Esophagus squamous epithelium (tissue), 5 donors: ENCODE measurements around the gene LRRC43. TPM values are rescaled to one million over a fixed set of nuclear protein-coding genes. Genes with fewer than 3 reads are reported as not detected.
"Not testable (repeated sequence)": the region's sequence is repeated elsewhere in the genome, so short reads cannot be mapped to it uniquely, and the experiment has no call there.

Experiments
- DNase-seq: peaks from one replicate; lab custom pipeline; 2025; lab: John Stamatoyannopoulos, UW
- H3K27ac ChIP-seq, 4 donors: fragments of 200-600 bp; sonication (generic); one replicate each; pipeline ENCODE4 v1.5.1; 2016 to 2019; ENCODE audit warnings: mild to moderate bottlenecking in 1 of 4
- H3K27me3 ChIP-seq, 4 donors: fragments of 200-600 bp; sonication (generic); 1 replicate in 3 of 4; 2 replicates in 1 of 4; pipeline versions ENCODE4 v1.5.1 to v1.6.0; 2017 to 2021; ENCODE audit warnings: antibody characterized with exemption in 1 of 4
- H3K36me3 ChIP-seq, 3 donors: fragments of 200-600 bp; sonication (generic); one replicate each; pipeline ENCODE4 v1.5.1; 2016 to 2019
- H3K4me1 ChIP-seq, 3 donors: fragments of 200-600 bp; sonication (generic); one replicate each; pipeline ENCODE4 v1.5.1; 2017 to 2019
- H3K4me3 ChIP-seq, 4 donors: fragments of 200-600 bp; sonication (generic); 1 replicate in 3 of 4; 2 replicates in 1 of 4; pipeline ENCODE4 v1.5.1; 2016 to 2019; ENCODE audit warnings: mild to moderate bottlenecking in 2 of 4, moderate library complexity in 1 of 4
- H3K9me3 ChIP-seq, 3 donors: fragments of 200-600 bp; sonication (generic); one replicate each; pipeline ENCODE4 v1.5.1; 2016 to 2019
- CTCF ChIP-seq, 6 experiments: fragments of 450-650 bp in 4 of 6; fragments of 200-600 bp in 2 of 6; sonication (generic) in 2 of 6; IDR thresholded peaks; one replicate each; pipeline ENCODE4 v1.5.1; 2016 to 2019; ENCODE audit warnings: antibody characterized with exemption in 6 of 6, mild to moderate bottlenecking in 4 of 6, moderate library complexity in 4 of 6
- POLR2A ChIP-seq, 4 donors: fragments of 450-650 bp; IDR thresholded peaks; one replicate each; pipeline ENCODE4 v1.6.1; 2017; ENCODE audit warnings: antibody characterized with exemption in 4 of 4, mild to moderate bottlenecking in 4 of 4, moderate library complexity in 3 of 4
- WGBS, 2 donors: methylation state at CpG; one replicate each; pipeline ENCODE4 v1.1.5; 2018; 5-methylcytosine and 5-hydroxymethylcytosine counted together
- intact Hi-C: fragments of 100-400 bp; cut with DNase I; formaldehyde crosslinking; loops from one replicate; pipeline ENCODE4 v1.15.0; 2022
- total RNA-seq, 4 donors: library from RNA; depleted of rRNA; stranded (reverse); fragments of >200 nt; gene quantifications; one replicate each; pipeline ENCODE4 v1.1.0, GENCODE V29; 2016
- donor health status: DM: yes; HTN: yes; CAD: no.

Gene LRRC43
- total RNA-seq, 4 donors from 2014 or later, result 0.59 to 0.70 TPM; not detected in 2

- intact Hi-C loops, result no loop called here
- Histone ChIP-seq H3K9me3 (no peaks in the 10 kb centered on the region), H3K27ac (no peak overlapping the region), H3K4me1 (no peaks in the 10 kb centered on the region), H3K4me3 (no peak overlapping the region), H3K36me3 (no peaks in the 10 kb centered on the region), H3K27me3 (peaks cover 0 to 17% (median 0%) of the 10 kb centered on the region in 4 donors)
- no peak for DNase-seq
- TF ChIP-seq POLR2A (IDR thresholded peaks at IDR 0.05), result no peak
- TF ChIP-seq CTCF (IDR thresholded peaks at IDR 0.05), result no peak
- 84 to 89% methylated on average over 3 of the region's 3 CpGs for WGBS, 2 donors
Observed at GRCh38 chr12:122168492-122168891, 14.4 kb upstream of the LRRC43 start.

- intact Hi-C loops, result no loop called here
- Histone ChIP-seq H3K27ac (no peak overlapping the region), H3K27me3 (peaks cover 0 to 9% (median 0%) of the 10 kb centered on the region in 4 donors), H3K4me3 (no peak overlapping the region), H3K4me1 (no peaks in the 10 kb centered on the region), H3K9me3 (no peaks in the 10 kb centered on the region), H3K36me3 (no peaks in the 10 kb centered on the region)
- DNase-seq, result no peak
- 82 to 87% methylated on average over 5 of the region's 5 CpGs for WGBS, 2 donors
- TF ChIP-seq POLR2A (IDR thresholded peaks at IDR 0.05), result no peak
- TF ChIP-seq CTCF (IDR thresholded peaks at IDR 0.05), result no peak
Observed at GRCh38 chr12:122171399-122171798, 11.5 kb upstream of the LRRC43 start.

GRCh38 chr12:122172262-122172939, 10.5 kb upstream of the LRRC43 start:
- intact Hi-C loops, result no loop called here
- Histone ChIP-seq H3K27me3 (peaks cover 0 to 9% (median 0%) of the 10 kb centered on the region in 4 donors), H3K27ac (no peak overlapping the region), H3K9me3 (no peaks in the 10 kb centered on the region), H3K36me3 (no peaks in the 10 kb centered on the region), H3K4me3 (no peak overlapping the region), H3K4me1 (no peaks in the 10 kb centered on the region)
- 71 to 74% methylated on average over 14 to 17 of the region's 17 CpGs for WGBS, 2 donors
- TF ChIP-seq CTCF (IDR thresholded peaks at IDR 0.05) (no peak), POLR2A (IDR thresholded peaks at IDR 0.05) (no peak)
- DNase-seq, result no peak

- Histone ChIP-seq H3K27me3 (peaks cover 0 to 4% (median 0%) of the 10 kb centered on the region in 4 donors), H3K27ac (no peak within 1 kb of the TSS), H3K4me1 (no peaks in the 10 kb centered on the region), H3K9me3 (no peaks in the 10 kb centered on the region), H3K36me3 (no peaks in the 10 kb centered on the region), H3K4me3 (no peak within 1 kb of the TSS)
- no peak for DNase-seq
- intact Hi-C loops, result no loop called here
- WGBS, 2 donors, result 72 to 81% methylated on average over 16 to 17 of the region's 17 CpGs
- TF ChIP-seq CTCF (IDR thresholded peaks at IDR 0.05), result no peak
- TF ChIP-seq POLR2A (IDR thresholded peaks at IDR 0.05), result no peak
Observed at GRCh38 chr12:122174155-122174845, 8.6 kb upstream of the LRRC43 start, which contains the start of gene IL31. Gene IL31 (minus strand): TSS chr12:122174221. CDS start chr12:122174172, 49 bp downstream.

- intact Hi-C loops, H3K9me3 ChIP-seq, DNase-seq, H3K4me1 ChIP-seq, H3K27me3 ChIP-seq, H3K27ac ChIP-seq, H3K36me3 ChIP-seq, H3K4me3 ChIP-seq: not testable (repeated sequence)
- WGBS, 2 donors, result 47 to 61% methylated on average over 4 of the region's 4 CpGs
Observed at GRCh38 chr12:122176473-122176872, 6.5 kb upstream of the LRRC43 start.
